ENCODE results near the gene NDUFA11.

DNA sequence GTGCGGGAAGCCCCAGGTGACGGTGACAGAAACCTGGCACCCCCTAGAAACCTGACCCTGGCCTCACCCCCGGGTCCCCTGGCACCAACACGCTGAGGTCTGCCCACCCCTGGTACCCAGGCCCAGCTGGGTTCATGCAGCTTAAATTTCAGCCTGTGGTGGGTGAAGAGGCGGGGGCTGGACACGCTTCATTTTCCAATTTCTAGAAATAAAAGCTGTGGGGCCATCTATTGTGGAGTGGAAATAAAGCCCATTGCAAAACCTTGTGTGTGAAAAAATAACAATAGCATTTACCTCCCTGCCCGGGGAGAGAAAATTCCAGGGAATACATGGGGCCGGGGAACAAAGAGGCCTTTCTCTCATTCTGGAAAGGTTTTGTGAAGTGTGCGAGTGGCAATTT, 25.7 kb downstream of the NDUFA11 start:
- TF ChIP-seq, protein P1, sequence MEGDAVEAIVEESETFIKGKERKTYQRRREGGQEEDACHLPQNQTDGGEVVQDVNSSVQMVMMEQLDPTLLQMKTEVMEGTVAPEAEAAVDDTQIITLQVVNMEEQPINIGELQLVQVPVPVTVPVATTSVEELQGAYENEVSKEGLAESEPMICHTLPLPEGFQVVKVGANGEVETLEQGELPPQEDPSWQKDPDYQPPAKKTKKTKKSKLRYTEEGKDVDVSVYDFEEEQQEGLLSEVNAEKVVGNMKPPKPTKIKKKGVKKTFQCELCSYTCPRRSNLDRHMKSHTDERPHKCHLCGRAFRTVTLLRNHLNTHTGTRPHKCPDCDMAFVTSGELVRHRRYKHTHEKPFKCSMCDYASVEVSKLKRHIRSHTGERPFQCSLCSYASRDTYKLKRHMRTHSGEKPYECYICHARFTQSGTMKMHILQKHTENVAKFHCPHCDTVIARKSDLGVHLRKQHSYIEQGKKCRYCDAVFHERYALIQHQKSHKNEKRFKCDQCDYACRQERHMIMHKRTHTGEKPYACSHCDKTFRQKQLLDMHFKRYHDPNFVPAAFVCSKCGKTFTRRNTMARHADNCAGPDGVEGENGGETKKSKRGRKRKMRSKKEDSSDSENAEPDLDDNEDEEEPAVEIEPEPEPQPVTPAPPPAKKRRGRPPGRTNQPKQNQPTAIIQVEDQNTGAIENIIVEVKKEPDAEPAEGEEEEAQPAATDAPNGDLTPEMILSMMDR (IDR thresholded peaks at IDR 0.05; ENCODE audit: low read depth, low read length, poor library complexity, severe bottlenecking), result no peak
- TF ChIP-seq EZH2phosphoT487 (IDR thresholded peaks at IDR 0.05; ENCODE audit: borderline replicate concordance, low read length), result no peak

All from DOHH2 (cell line).